HG03354 (cell line): Measurements from ENCODE around the gene COL6A1.
"Not testable (repeated sequence)": the region's sequence is repeated elsewhere in the genome, so short reads cannot be mapped to it uniquely, and the experiment has no call there.

ENCODE experiments used
- ATAC-seq: cut with Tn5 transposase; IDR thresholded peaks from one replicate; pipeline ENCODE4 v1.9.1; 2021; ENCODE audit warnings: mild to moderate bottlenecking; ENCODE audit not compliant: unreplicated experiment, poor library complexity, severe bottlenecking

Gene COL6A1

GRCh38 chr21:45945066-45945867 is 36.3 kb upstream of the COL6A1 start:
- no peak for ATAC-seq

- ATAC-seq: no peak
Measured at GRCh38 chr21:45945868-45946210, 35.7 kb upstream of the COL6A1 start.

GRCh38 chr21:45947296-45947695 is 34.3 kb upstream of the COL6A1 start:
- ATAC-seq: no peak

GRCh38 chr21:45947716-45948255 is 33.8 kb upstream of the COL6A1 start:
- ATAC-seq: no peak

- no peak for ATAC-seq
Measured at GRCh38 chr21:45948576-45949141, 32.9 kb upstream of the COL6A1 start.

- ATAC-seq: no peak
Measured at GRCh38 chr21:45949928-45950739, 31.4 kb upstream of the COL6A1 start.

GRCh38 chr21:45950740-45951515 is 30.6 kb upstream of the COL6A1 start:
- no peak for ATAC-seq

- ATAC-seq: no peak
Measured at GRCh38 chr21:45951676-45952075, 29.9 kb upstream of the COL6A1 start.

- not testable (repeated sequence) for ATAC-seq
Measured at GRCh38 chr21:45952527-45952926, 29.0 kb upstream of the COL6A1 start.

- ATAC-seq: no peak
Measured at GRCh38 chr21:45952974-45953373, 28.6 kb upstream of the COL6A1 start.

GRCh38 chr21:45954261-45954660 is 27.3 kb upstream of the COL6A1 start:
- ATAC-seq: no peak

- no peak for ATAC-seq
Measured at GRCh38 chr21:45954921-45955320, 26.6 kb upstream of the COL6A1 start.

GRCh38 chr21:45957551-45957950 is 24.0 kb upstream of the COL6A1 start:
- no peak for ATAC-seq

- ATAC-seq: no peak
Measured at GRCh38 chr21:45957981-45958600, 23.5 kb upstream of the COL6A1 start.

GRCh38 chr21:45959182-45959581 is 22.4 kb upstream of the COL6A1 start:
- ATAC-seq: no peak

GRCh38 chr21:45959779-45960390 is 21.7 kb upstream of the COL6A1 start:
- ATAC-seq: no peak

GRCh38 chr21:45961408-45961807 is 20.2 kb upstream of the COL6A1 start:
- not testable (repeated sequence) for ATAC-seq

- ATAC-seq: no peak
Measured at GRCh38 chr21:45962531-45963231, 18.9 kb upstream of the COL6A1 start.
